ENCODE data around the gene LCORL.

LCORL gene

GRCh38 chr4:17805580-17806155 lies 215.9 kb downstream of the LCORL start:
- no peak for TF ChIP-seq CTCF (IDR thresholded peaks at IDR 0.05; ENCODE audit: low read depth, low read length)
- H3K9me3 ChIP-seq (ENCODE audit: severe bottlenecking), result no peaks in the 10 kb centered on the region
- no peak overlapping the region for H3K4me3 ChIP-seq (ENCODE audit: low read depth, low read length)
- peaks cover 70% of the 10 kb centered on the region for H3K36me3 ChIP-seq
- no peaks in the 10 kb centered on the region for H3K27me3 ChIP-seq (ENCODE audit: insufficient read depth, low read depth, severe bottlenecking)
- no peak for DNase-seq
- H3K27ac ChIP-seq, result no peak overlapping the region

GRCh38 chr4:17797808-17798207 lies 223.7 kb downstream of the LCORL start:
- Histone ChIP-seq H3K27ac (no peak overlapping the region), H3K9me3 (ENCODE audit: severe bottlenecking) (no peaks in the 10 kb centered on the region), H3K4me3 (ENCODE audit: low read depth, low read length) (no peak overlapping the region), H3K36me3 (peaks cover 22% of the 10 kb centered on the region), H3K27me3 (ENCODE audit: insufficient read depth, low read depth, severe bottlenecking) (no peaks in the 10 kb centered on the region)
- TF ChIP-seq CTCF (IDR thresholded peaks at IDR 0.05; ENCODE audit: low read depth, low read length), result no peak
- no peak for DNase-seq

GRCh38 chr4:17794730-17795129 lies 226.8 kb downstream of the LCORL start:
- no peak overlapping the region for H3K4me3 ChIP-seq (ENCODE audit: low read depth, low read length)
- H3K9me3 ChIP-seq (ENCODE audit: severe bottlenecking), result no peaks in the 10 kb centered on the region
- TF ChIP-seq CTCF (IDR thresholded peaks at IDR 0.05; ENCODE audit: low read depth, low read length), result no peak
- peaks cover 4% of the 10 kb centered on the region for H3K36me3 ChIP-seq
- DNase-seq, result no peak
- H3K27me3 ChIP-seq (ENCODE audit: insufficient read depth, low read depth, severe bottlenecking), result no peaks in the 10 kb centered on the region
- H3K27ac ChIP-seq, result no peak overlapping the region
